GDM1 (cell line): ENCODE measurements around the gene FAM222A.

Experiments
- DNase-seq: peaks from one replicate; lab custom pipeline; 2025; lab: John Stamatoyannopoulos, UW

FAM222A gene

GRCh38 chr12:109760031-109760929 is 46.7 kb downstream of the FAM222A start:
- DNase-seq = no peak

GRCh38 chr12:109760930-109761921 is 47.6 kb downstream of the FAM222A start:
- no peak for DNase-seq

DNA sequence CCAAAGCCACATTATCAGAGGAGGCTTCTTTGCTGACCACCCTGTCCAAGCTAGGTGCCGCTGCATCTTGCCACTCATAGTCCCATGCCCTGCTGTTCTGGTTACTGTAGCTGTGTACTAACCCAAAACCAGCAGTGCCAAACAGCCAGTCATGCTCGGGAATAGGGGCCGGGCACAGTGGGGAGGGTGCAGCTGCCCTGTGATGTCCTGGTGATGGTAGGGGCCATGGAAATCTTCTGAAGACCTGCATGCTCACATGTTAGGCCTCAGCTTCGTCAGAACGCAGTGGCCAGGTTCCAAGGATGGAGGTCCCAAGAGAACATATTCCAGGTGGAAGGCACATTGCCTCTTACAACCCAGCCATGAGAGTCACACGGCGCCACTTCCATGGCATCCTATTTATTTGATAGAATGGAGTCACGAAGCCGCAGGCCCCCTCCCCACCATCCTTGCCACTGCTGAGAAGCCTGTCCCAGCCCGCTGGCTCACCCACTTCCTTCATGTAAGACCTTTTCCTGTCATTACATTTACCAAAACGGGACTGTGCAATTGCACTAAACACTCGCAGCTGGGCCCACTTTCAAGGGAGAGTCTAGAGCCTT is 48.5 kb downstream of the FAM222A start:
- no peak for DNase-seq

GRCh38 chr12:109762673-109763191 is 49.1 kb downstream of the FAM222A start:
- no peak for DNase-seq

DNA sequence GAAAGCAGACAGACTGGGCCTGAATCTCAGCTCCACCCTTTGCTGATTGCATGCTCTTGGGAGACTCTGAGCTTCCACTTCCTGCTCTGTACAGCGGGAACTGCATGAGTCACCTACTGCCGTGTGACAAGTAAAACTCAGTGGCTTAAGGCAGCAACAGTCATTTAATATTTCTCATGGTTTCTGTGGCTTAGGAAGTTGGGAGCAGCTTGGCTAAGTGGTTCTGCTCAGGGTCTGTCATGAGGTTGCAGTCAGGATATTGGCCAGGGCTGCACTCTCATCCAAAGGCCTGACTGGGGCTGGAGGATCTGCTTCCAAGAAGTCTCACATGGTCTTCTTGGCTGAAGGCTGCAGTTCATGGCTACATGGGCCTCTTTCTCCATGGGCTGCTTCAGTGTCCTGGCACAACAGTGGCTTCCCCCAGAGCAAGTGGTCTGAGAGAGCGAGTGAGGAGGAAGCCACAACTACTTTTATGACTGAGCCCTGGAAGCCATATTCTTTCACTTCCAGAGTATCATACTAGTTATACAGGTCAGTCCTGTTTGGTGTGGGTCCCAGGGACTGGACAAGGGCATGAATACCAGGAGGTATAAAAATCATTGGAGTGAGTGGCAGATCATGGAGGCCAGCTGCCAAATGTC is 49.7 kb downstream of the FAM222A start:
- no peak for DNase-seq

- DNase-seq = no peak
Observed at GRCh38 chr12:109764123-109764522, 50.5 kb downstream of the FAM222A start.

- DNase-seq = no peak
Observed at GRCh38 chr12:109764776-109765445, 51.3 kb downstream of the FAM222A start.

GRCh38 chr12:109765446-109765810 is 51.8 kb downstream of the FAM222A start:
- DNase-seq = no peak

- no peak for DNase-seq
Observed at GRCh38 chr12:109766251-109766778, 52.7 kb downstream of the FAM222A start.

DNA sequence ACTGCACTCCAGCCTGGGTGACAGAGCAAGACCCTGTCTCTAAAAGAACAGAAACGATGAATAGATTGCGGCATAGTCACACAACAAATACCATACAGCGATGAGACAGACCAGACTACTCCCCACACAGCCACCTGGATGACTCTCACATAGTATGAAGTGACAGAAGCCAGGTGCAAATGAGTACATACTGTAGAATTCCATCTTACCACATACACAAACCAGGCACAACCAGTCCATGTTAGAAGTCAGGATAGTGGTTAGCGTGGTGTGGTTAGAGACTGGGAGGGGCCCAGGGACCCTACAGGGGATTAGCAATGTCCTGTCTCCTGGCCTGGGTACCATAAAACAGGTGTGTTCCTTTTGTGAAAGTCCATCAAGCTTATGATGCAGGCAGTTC is 53.8 kb downstream of the FAM222A start:
- DNase-seq = no peak

GRCh38 chr12:109767991-109768900 is 54.6 kb downstream of the FAM222A start:
- no peak for DNase-seq

GRCh38 chr12:109768901-109769670 is 55.5 kb downstream of the FAM222A start:
- no peak for DNase-seq

DNA sequence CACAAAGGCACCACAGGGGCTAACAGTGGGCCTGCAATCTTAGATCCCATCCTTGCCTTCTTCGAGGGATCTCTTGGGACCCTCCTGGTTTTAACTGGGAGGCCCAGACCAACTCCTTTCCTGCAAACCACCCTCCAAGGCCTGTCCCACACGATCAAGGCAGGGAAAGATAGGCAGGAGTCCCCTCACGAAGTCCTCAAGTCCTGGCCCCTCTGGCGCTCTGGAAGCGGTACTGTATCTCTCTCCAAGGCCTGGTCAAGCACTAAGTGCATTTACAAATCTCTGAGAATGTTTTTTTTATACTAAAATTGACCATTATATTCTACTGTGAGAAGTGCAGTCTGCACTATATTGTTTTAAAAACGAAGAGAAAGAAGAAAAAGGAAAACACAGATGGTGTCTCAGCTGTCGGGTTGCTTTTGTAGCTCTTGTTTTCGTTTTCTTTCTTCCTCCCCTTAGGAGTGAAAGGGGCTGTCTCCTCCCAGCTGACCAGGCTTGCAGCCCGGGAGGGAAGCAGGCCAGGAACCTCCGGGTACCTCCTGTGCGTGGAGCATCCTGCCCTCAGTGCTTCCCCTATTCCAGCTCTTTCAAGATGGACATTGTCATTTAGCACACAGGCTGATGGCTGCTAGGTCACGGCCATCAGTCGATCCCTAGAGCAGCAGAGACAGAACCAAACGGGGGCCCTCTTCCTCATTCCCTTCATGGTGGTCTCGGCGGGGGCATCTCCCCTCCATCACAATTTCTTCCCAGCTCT is 56.7 kb downstream of the FAM222A start:
- DNase-seq = no peak

GRCh38 chr12:109770861-109771670 is 57.4 kb downstream of the FAM222A start:
- DNase-seq = no peak

GRCh38 chr12:109771746-109772621 is 58.4 kb downstream of the FAM222A start:
- no peak for DNase-seq

- DNase-seq = no peak
Observed at GRCh38 chr12:109772622-109773321, 59.1 kb downstream of the FAM222A start.
